Islet of Langerhans (tissue), 1 donor: ENCODE results near the gene SRC.

Source experiments
- FAIRE-seq: peaks from one replicate; lab custom pipeline; 2011; peaks lifted over from hg19 to GRCh38; lab: Jason Lieb, UNC

Gene SRC

DNA sequence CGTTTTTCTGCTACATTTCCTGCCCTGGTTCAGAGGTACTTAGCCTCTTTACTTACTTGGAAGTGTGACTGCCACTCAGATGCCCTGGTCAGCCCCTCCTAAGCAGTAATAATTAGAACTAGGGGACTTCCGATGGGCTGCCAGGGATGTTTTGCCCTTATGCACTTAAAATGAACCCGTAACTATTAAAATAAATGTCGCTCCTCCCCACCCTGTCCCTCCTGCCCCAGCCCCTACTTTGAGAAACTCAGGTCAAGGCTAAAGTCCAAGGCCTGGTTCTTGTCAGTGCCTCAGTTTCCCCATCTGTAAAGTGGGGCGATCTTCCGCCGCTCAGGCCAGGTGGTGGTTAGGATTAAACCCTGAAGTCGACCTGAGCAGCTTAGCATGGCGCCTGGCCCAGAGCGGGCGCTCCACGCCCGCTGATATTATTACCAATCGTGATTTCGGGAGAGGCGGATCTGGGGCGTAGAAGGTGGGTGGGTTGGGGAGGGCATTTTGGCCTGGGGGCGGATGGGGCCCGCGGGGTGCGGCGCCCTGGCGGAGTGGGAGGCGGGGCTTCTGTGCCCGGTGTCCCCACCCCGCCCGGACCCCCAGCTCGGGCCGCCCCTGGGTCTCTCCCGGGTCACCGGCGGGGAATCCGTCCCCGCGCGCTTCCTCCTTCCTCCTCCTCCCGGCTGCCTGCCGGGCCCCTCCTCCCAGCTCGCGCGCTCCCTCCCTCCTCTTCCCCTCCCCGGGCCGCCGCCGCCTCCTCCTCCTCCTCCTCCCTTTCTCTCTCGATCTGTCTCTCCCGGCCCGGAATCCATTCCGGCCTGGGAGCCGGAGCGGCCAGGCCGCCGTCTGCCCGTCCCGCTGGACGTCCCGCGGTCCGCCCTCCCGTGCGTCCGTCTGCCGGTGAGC lies at the start of gene SRC:
Gene SRC, plus strand, starts transcription at position 802 of the 897 bp plus-strand sequence. CDS start 38,014 bp downstream, outside the sequence.
- no peak for FAIRE-seq

DNA sequence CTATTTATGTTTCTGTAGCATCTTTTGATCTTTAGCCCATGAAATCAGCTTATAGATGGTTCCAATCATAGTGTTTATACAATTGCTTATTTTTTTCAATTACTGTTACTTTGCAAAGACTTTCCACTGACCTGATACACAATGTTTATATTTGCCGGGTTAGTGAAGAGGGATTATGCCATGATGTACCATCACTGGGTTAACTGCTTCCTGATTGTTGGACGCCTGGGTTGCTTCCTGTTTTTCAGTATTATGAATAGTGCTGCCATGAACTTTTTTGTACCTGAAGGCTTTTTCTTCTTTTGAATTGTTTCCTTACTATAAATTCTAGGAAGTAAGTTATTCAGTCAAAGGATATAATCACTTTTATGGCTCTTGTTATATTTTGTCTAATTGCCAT lies 49.6 kb upstream of the SRC start:
- no peak for FAIRE-seq

GRCh38 chr20:37297066-37297736 lies 48.7 kb upstream of the SRC start:
- no peak for FAIRE-seq

GRCh38 chr20:37298190-37298939 lies 47.6 kb upstream of the SRC start:
- no peak for FAIRE-seq

DNA sequence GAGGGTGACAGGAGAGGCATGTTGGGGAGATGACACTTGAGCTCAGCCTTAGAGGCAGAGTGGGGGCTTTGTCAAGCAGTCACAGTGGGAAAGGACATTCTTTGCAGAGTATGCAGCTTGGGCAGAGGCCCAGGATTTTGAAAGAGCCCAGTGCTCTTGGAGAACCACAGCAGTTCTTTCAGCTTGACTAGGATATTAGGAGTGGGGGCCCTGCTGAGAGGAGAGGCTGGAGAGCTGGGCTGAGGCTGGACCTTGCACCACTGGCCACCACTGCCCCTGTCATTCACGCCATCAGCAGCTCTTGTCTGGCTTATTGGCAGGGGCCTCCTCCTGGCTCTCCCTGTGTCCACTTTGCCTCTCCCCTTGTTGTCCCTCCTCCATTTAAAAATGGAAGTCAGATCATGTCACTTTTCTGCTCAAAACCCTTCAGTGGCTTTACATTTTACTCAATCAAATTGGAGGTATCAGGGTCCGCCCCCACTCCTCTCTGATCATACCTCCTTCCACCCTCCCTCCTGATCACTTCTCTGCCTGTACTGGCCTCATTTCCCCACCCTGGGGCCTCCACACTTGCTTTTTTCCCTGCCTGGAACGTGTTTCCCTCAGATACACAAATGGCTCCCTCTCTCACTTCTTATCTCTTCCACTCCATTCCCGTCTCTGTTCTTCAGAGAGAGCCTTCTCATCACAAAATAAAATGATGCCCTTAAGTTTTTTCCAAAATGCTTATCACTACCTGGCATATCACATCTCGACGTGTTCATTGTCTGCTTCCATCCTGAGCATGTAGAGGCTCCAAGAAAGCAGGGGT lies 46.0 kb upstream of the SRC start:
- FAIRE-seq, result no peak

GRCh38 chr20:37301120-37301519 lies 44.8 kb upstream of the SRC start:
- no peak for FAIRE-seq

DNA sequence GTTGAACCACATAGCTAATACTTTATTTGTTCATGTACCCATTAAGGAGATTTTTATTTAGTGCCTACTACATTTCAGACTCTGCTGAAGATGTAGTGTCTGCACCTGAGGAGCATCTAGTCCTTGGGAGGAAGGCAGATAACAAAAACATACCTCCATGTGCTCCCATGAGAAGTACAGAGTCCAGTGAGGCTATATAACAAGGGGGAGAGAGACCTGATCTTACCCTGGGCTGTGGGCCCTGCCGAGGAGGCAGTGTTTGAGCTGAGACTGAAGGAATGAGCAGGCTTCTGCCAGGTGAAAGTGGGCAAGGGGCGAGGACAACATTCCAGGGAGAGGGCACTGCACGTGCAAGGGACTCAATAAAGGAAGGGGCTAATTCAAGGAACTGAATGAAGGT lies 44.4 kb upstream of the SRC start:
- FAIRE-seq, result no peak

DNA sequence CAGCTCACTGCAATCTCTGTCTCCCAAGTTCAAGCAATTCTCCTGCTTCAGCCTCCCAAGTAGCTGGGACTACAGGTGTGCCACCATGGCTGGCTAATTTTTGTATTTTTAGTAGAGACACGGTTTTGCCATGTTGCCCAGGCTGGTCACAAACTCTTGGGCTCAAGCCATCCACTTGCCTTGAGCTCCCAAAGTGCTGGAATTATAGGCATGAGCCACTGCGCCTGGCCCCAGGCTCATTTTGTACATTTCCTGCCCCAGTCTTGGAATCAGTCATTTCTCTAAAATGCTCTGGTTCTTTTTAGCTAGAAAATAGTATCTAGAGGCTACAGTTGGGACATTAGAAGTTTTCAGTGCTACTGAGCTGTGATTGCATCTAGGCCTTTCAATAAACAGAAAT lies 43.0 kb upstream of the SRC start:
- no peak for FAIRE-seq

DNA sequence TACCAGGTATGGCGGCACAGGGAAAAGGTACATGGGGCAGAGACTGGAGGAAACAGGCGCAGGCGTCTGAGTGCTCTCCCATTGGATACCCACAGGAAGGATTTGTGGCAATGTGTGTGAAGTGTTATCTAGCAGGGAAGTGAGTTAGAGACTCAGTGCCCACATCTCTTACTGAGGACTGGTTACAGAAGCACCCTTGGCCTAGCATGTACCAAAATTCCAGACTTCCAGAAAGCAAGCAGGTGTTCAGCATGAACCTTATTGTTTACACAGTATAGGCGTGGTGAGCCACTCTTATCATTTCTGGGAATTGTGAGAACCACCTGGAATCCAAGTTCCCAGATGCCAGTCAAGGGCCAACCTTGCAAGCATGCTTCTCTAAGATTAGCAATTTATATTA lies 42.3 kb upstream of the SRC start:
- FAIRE-seq, result no peak

GRCh38 chr20:37305079-37305478 lies 40.9 kb upstream of the SRC start:
- FAIRE-seq, result no peak

- FAIRE-seq, result no peak
These were observed 40.1 kb upstream of the SRC start for GRCh38 chr20:37305839-37306238.

- FAIRE-seq, result no peak
These were observed 37.6 kb upstream of the SRC start for GRCh38 chr20:37308086-37309050.

DNA sequence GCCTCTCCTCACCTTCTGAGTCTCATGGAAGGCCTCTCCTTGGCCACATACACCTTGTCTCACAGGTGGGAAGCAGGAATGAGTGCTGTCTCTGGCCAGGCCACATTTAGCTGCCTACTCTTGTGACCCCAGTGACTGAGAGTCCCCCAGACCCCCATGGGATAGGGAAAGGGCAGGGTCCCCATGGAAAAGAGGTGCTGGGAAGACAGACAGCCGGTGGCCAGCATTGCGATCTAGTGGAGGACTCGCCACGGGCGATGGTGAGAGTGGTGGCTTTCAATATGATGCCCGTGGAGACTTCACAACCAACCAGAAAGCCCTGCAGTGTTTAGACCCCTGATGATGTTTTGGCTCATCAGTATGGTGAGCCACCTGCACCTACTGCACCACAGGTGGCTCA lies 36.6 kb upstream of the SRC start:
- no peak for FAIRE-seq

GRCh38 chr20:37309936-37310590 lies 35.9 kb upstream of the SRC start:
- no peak for FAIRE-seq

- no peak for FAIRE-seq
These were observed 35.0 kb upstream of the SRC start for GRCh38 chr20:37310951-37311350.

DNA sequence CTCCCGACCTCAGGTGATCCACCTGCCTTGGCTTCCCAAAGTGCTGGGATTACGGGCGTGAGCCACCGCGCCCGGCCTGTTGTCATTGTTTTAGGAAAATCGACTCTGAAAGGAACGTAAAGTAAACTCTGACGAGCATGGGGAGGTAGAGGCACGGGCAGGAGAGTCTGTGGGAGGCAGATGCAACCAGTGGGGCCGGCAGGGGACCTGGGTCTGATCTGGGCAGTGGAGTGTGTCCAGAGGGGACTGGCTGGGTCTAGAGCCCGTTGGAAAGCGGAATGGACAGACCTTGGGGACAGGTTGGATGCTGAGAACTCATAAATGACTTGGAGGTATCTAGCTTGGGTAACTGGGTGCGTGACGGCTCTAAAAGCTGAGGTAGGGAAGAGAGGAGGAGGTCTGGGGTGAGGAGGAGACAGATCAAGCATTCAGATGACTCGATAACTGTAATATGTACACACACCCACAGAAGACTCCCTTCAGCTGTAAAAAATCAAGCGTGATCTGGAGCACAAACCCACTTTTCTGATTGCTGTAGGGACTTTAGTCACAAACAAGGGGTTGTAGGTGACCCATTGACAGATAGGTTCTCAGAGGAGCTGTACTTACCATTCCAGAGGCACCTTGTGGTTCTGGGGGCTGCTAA lies 34.1 kb upstream of the SRC start:
- FAIRE-seq, result no peak

DNA sequence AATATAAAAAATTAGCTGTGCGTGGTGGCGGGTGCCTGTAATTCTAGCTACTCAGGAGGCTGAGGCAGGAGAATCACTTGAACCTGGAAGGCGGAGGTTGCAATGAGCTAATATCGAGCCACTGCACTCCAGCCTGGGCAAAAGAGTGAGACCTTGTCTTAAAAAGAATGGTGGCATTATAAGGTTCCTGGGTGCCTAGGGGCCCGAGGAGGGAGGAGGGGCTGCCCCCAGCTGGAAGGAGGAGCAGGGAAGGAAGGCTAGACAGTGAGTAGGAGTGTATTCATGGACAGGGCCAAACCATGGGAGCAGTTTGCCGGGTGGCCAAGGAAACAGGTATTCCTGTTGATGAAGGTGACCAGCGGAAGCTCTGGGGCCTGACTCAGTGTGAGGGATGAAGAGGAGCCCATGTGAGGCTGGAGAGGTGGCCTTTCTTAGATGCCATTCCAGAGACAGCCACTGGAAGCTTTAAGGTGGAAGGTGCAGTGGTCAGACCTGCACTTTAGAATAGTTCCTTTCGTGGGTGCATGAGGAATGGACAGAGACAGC lies 32.3 kb upstream of the SRC start:
- FAIRE-seq, result no peak

- FAIRE-seq, result no peak
These were observed 31.8 kb upstream of the SRC start for GRCh38 chr20:37314099-37314498.

DNA sequence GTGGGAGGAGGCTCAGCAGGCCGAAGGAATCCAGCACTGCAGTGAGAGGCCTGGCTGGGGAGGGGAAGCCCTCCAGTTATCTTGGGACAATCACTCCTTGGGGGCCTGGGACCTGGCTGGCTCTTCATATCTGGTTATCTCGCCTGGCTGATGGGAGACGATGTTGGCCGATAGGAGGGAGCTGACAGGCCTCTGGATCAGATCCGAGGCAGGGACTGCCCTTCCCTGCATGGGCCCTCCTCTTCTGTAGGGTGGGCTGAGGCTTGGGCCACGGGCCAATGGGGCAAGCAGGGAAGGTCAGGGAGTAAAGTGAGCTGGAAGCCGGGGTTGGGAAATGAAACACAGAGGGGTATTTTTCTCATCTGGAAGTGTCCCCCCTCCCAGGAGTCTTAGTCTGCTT lies 31.3 kb upstream of the SRC start:
- FAIRE-seq, result no peak

DNA sequence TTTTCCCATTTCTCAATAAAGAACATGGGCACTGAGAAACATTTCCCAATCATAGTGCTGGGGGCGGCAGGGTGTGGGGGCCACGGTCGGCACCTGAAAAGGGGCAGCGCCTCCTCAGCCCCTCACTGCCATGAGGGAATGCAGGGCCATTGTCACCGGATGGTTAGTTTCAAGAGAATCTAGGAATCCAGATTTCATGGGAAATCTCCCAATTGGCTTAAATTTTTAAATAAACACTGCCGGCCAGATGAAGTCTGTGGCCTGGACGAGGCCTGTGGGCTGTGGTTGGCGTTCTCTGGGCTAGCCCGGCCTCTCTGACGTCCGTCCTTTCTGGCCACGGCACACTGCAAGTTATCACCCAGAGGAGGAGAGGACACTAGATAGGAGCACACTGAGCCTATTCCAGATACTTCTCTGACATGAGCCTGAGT lies 30.9 kb upstream of the SRC start:
- no peak for FAIRE-seq
